Activated naive CD8-positive, alpha-beta T cell treated with anti-CD3 and anti-CD28 coated beads, Interleukin-2, amount 50 U/mL, for 16 hours (primary cell): ENCODE data around the gene LEP.

Experiments used
- DNase-seq: peaks from one replicate; pipeline ENCODE4 v3.0.0-alpha.2; 2020; ENCODE audit warnings: low read depth, low spot score

Gene LEP

GRCh38 chr7:128244861-128245260, 3.8 kb downstream of the LEP start:
- DNase-seq, result no peak

GRCh38 chr7:128247108-128247507, 6.0 kb downstream of the LEP start:
- no peak for DNase-seq

DNA sequence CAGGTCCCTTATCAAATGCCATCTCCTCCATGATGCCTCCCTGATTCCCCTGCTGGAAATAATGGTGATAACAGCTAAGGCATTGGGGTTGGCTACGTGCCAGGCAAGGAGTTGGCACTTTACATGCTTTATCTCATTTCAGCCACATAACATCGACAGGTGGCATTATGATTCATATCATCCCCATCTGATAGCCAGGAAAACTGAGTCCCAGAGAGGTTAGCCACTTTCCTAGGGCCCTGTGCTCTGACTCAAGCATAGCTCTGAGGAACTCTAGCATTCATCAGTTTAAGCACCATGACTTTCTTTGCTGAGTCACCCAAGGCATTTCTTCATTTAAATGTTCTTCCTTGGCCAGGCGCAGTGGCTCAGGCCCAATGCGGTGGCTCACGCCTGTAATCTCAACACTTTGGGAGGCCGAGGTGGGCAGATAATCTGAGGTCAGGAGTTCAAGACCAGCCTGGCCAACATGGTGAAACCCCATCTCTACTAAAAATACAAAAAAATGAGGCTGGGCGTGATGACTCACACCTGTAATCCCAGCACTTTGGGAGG, 6.6 kb downstream of the LEP start:
- no peak for DNase-seq

GRCh38 chr7:128251337-128251736, 10.3 kb downstream of the LEP start:
- no peak for DNase-seq

- DNase-seq, result no peak
These were observed 12.6 kb downstream of the LEP start for GRCh38 chr7:128253701-128254100.

GRCh38 chr7:128254470-128254869, 13.4 kb downstream of the LEP start:
- DNase-seq, result no peak

DNA sequence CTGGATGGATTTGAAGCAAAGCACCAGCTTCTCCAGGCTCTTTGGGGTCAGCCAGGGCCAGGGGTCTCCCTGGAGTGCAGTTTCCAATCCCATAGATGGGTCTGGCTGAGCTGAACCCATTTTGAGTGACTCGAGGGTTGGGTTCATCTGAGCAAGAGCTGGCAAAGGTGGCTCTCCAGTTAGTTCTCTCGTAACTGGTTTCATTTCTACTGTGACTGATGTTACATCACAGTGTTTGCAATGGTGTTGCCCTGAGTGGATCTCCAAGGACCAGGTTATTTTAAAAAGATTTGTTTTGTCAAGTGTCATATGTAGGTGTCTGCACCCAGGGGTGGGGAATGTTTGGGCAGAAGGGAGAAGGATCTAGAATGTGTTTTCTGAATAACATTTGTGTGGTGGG, 14.2 kb downstream of the LEP start:
- DNase-seq, result no peak

DNA sequence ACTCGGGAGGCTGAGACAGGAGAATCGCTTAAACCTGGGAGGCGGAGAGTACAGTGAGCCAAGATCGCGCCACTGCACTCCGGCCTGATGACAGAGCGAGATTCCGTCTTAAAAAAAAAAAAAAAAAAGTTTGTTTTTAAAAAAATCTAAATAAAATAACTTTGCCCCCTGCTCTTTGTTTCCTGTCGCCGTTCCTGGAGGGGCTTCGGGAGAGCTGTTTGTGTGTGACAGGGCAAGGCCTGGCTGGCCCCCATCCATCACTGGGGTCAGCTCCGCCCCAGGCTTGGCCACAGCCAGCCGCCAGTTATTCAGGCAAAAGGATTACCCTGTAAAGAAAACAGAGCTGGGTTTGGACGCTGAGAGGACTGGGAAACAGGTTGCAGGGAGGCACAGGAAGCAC, 16.4 kb downstream of the LEP start:
- no peak for DNase-seq

- no peak for DNase-seq
These were observed 18.3 kb downstream of the LEP start for GRCh38 chr7:128259131-128260061.

DNA sequence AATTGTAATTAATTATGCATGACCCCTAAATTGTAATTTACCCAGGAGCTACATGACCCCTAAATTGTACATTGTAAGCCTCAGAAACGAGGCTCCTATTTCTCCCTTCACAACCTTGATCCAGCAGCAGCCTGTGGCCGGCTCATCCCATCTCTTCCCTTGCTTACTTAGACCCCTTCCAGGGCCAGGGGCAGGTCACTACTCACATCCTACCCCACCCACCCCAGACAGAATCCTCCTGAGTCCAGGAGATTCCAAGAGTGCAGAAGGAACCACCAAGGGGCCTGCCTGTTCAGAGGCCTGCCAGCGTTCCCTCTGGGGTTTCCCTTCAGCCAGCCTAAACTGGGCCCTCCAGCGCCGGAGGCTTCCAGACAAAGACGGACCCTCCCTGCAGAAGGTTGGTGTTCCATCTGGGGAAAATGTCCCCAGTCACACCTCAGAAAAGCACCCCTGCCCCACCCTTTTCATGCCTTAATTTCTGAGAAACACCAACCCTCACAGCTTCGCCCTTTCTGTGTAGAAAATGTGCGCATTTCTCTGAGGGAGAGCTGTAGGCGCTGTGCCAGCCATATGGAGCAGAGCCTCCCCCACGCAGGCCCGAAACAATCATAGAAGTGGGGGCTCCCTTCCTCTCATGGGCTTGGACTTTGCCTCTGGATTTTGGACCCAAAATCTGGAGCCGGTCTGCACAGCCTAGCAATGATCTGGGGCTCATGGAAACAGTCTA, 19.2 kb downstream of the LEP start:
- no peak for DNase-seq

DNA sequence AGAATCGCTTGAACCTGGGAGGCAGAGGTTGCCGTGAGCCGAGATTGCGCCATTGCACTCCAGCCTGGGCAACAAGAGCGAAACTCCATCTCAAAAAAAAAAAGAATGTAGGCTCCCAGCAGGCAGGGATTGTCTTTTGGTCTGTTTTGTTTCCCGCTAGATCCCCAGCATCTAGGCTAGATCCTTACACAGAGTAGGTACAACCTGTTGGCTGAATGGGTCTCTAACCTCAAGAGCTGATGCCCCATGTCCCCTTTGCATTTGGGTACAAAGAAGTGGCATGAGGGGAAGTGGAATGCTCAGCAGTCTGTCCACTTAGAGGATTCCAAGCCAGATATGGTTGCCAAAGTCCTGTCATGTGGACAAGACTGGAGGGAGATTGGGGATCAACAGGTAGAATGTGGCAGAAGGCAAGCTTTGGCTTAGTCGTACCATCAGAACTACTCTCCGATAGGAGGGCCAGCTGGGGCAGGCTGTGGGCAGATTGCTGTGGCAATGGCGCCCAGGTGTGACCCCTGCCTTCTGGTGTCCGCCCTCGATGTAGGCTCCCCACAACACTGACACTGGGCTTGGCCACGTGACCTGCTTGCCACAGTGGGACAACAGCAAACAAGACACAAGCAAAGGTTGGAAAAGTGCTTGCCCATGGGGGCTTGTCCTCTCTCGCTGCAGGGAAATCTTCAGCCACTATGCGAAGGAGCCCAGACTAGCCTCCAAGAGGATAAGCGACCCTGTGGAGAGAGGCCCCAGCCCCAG, 21.4 kb downstream of the LEP start:
- DNase-seq, result no peak

DNA sequence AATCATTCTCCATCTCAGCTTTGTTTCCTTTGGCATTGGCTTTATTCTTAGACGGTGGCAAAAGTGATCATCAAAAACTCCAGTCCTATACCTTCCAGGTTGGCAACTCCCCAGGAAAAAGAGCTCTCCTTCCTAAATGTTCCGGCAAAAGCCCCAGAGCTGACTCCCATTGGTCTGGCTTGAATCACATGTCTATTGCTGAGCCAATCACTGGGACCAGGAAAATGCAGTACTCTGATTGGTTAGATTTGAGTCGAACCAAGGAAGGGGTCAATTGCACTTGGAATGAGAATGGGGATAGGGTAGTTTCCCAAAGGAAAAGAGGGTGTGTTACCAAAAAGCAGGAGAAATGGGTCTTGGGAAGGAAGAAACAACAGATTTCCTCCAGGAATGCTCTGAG, 22.3 kb downstream of the LEP start:
- DNase-seq, result no peak

GRCh38 chr7:128264477-128264876, 23.4 kb downstream of the LEP start:
- no peak for DNase-seq

- no peak for DNase-seq
These were observed 24.3 kb downstream of the LEP start for GRCh38 chr7:128265156-128265905.

DNA sequence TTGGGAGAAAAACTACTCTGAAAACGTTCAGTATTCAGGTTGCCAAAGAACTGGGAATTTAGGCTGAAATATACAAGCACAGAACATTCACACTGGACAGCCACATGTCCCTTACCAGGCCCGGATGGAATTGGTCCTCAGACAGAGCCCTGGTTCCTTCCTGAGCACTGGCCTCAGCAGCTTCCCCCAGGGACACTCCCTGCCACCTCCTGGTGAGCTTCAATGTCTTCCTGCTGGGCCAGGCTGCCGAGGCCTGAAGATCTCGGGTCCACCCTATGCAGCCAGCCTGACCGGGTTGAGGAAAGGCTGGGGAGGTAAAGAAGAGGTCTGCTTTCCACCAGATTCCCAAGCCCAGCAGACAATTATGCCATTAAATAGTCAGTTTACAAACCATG, 24.8 kb downstream of the LEP start:
- no peak for DNase-seq

GRCh38 chr7:128266529-128266882, 25.4 kb downstream of the LEP start:
- no peak for DNase-seq

DNA sequence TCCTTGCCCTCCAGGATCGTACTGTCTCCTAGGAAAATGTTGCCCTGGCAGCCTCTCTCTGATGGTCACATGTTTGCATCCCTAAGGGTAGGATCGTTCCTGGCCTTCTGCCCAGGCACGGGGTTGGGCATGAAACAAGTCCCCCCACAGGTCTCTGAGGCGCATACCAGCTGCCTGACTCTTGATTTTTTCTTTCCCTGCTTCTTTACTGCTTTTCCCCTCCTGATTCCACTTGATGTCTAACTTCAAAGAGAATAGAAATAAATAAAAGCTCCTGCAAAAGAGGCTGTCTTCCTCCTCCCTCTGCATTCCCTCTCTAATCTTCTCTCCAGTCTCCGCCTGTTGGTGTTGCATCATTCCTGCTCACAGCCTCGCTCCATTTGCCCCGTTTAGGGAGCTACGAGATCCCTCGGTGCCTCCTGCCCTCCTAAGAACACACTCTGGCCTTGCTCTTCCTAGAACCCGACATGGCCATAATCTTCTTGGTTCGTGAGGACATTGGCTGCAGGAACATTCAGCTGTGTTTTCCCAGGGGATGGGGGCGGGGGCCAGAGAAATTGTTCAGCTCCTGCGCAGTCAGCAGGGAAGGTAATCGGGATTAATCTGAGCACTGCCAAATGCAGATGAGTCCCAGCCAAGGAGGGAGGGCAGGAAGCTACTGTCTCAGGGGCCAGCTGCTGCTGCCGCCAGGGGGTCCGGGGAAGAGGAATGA, 26.0 kb downstream of the LEP start:
- no peak for DNase-seq

GRCh38 chr7:128267595-128267924, 26.5 kb downstream of the LEP start:
- DNase-seq, result no peak

DNA sequence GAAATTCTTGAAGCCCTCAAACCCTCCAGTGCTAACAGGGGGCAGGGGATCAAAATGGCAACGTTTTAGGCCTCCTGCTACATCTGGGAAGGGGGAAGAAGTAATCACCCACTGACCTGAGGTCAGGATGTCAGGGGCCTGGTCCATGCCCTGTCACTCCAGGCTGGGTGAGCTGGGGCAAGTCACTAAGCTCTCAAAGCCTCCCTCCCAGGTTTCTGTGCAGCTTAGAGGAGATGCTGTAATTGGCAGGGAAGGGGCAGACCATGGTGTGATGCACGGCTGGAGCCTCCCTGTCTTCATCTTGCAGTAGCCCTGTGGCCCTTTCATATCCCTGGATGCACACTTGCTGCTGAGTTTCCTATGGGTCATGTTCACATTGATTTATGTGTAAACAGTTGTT, 27.2 kb downstream of the LEP start:
- DNase-seq, result no peak

DNA sequence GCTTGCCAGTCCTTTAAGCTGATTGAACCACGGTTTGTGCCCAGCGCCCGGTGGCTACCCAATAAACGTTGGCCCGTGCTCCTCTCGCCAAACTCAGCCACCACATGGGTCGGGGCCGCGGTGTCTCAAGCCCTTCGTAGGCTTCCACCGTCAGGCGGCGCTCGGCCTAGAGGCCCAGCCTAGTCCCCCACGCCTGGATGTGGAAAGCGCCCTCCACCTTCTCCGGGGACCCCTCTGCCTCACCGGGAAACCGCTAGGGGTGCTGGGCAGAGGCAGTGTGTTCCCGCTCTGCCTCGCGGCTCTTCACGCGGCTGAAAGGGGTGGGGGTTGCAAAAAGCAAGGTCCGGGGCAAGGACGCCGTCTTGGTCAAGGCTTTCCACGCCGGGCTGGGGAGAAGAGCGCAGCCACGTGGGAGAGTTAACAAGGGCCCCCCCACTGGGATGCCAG, 29.8 kb downstream of the LEP start:
- DNase-seq, result no peak

- no peak for DNase-seq
These were observed 30.4 kb downstream of the LEP start for GRCh38 chr7:128271471-128271941.
